Measurements from ENCODE around the gene GADD45GIP1. TPM values are rescaled to one million over a fixed set of nuclear protein-coding genes. Genes with fewer than 3 reads are reported as not detected.
"Not testable (repeated sequence)": the region's sequence is repeated elsewhere in the genome, so short reads cannot be mapped to it uniquely, and the experiment has no call there.

GADD45GIP1 gene
- total RNA-seq, 2 donors from 2014 or later = 13.1 to 17.5 TPM

DNA sequence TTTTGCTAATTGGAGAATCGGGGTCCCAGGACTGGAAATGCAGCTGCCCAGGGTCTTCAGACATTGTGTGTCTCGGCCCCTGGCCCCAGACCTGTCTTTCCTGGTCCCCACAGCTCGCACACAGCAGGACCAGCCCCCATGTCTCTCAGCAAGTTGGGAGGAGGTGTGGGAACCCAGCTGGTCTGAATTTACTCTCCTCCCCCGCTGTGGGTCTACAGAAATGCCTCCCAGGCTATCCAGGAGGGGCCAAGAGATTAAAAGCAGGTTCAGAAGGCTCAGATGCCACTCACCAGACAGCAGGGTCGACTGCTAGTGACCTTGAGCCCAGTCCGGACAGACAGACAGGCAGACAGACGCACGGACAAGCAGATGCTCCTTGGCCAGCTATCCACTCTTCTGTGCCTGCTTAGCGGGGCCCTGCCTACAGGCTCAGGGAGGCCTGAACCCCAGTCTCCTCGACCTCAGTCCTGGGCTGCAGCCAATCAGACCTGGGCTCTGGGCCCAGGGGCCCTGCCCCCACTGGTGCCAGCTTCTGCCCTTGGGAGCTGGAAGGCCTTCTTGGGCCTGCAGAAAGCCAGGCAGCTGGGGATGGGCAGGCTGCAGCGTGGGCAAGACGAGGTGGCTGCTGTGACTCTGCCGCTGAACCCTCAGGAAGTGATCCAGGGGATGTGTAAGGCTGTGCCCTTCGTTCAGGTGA is 12.4 kb upstream of the GADD45GIP1 start, which contains the start of gene DAND5:
Gene DAND5 (plus strand): TSS at position 285 of the 697 bp plus-strand sequence. CDS start 85 bp downstream, at position 370.
- intact Hi-C loops (cut with DNase I, micrococcal nuclease) = loop anchor here in 1 of 2 donors (10.0 kb wide), 1 partner anchor 85 kb away; the partner anchor contains the start of genes DNASE2 and KLF1
- ATAC-seq = no peak
- peak; percentile 11 to 53 for DNase-seq

GRCh38 chr19:12967907-12968306 is 10.9 kb upstream of the GADD45GIP1 start:
- intact Hi-C loops (cut with DNase I, micrococcal nuclease) = loop anchor here in 1 of 2 donors (10.0 kb wide), 1 partner anchor 83 kb away; the partner anchor contains the start of genes DNASE2 and KLF1
- ATAC-seq (no peak), DNase-seq (no peak)

- intact Hi-C loops (cut with DNase I, micrococcal nuclease) = loop anchor here in 1 of 2 donors (10.0 kb wide), 1 partner anchor 81 kb away; the partner anchor contains the start of genes DNASE2 and KLF1
- ATAC-seq (no peak), DNase-seq (no peak)
Measured at GRCh38 chr19:12965812-12966135, 8.8 kb upstream of the GADD45GIP1 start.

- intact Hi-C loops (cut with DNase I, micrococcal nuclease) = loop anchor here in 1 of 2 donors (10.0 kb wide), 1 partner anchor 80 kb away; the partner anchor contains the start of genes DNASE2 and KLF1
Measured at GRCh38 chr19:12965017-12965811, 8.2 kb upstream of the GADD45GIP1 start.

GRCh38 chr19:12959481-12959880 is 2.5 kb upstream of the GADD45GIP1 start:
- intact Hi-C loops (cut with DNase I, micrococcal nuclease) = no loop called here
- DNase-seq (no peak), ATAC-seq (no peak)

More at GRCh38 chr19:12965017-12965811, 8.2 kb upstream of the GADD45GIP1 start:
- DNase-seq = peak; percentile 71 to 86
- peak; percentile 94 for ATAC-seq

GRCh38 chr19:12957389-12957952 is 448 bp upstream of the GADD45GIP1 start:
- ATAC-seq (peak; percentile 34), DNase-seq (peak in 1 of 2 donors; percentile 43)
- intact Hi-C loops (cut with DNase I, micrococcal nuclease) = not testable (repeated sequence)

- intact Hi-C loops (cut with DNase I, micrococcal nuclease) = no loop called here
- no peak for DNase-seq
- no peak for ATAC-seq
Measured at GRCh38 chr19:12955996-12956395, 1.0 kb downstream of the GADD45GIP1 start.

GRCh38 chr19:12955575-12955974 is 1.4 kb downstream of the GADD45GIP1 start:
- ATAC-seq = not testable (repeated sequence)

GRCh38 chr19:12954612-12954962 is 2.4 kb downstream of the GADD45GIP1 start:
- intact Hi-C loops (cut with DNase I, micrococcal nuclease) = no loop called here
- DNase-seq (no peak), ATAC-seq (peak; percentile 58)

More at GRCh38 chr19:12955575-12955974, 1.4 kb downstream of the GADD45GIP1 start:
- intact Hi-C loops (cut with DNase I, micrococcal nuclease); DNase-seq: not testable (repeated sequence)

DNA sequence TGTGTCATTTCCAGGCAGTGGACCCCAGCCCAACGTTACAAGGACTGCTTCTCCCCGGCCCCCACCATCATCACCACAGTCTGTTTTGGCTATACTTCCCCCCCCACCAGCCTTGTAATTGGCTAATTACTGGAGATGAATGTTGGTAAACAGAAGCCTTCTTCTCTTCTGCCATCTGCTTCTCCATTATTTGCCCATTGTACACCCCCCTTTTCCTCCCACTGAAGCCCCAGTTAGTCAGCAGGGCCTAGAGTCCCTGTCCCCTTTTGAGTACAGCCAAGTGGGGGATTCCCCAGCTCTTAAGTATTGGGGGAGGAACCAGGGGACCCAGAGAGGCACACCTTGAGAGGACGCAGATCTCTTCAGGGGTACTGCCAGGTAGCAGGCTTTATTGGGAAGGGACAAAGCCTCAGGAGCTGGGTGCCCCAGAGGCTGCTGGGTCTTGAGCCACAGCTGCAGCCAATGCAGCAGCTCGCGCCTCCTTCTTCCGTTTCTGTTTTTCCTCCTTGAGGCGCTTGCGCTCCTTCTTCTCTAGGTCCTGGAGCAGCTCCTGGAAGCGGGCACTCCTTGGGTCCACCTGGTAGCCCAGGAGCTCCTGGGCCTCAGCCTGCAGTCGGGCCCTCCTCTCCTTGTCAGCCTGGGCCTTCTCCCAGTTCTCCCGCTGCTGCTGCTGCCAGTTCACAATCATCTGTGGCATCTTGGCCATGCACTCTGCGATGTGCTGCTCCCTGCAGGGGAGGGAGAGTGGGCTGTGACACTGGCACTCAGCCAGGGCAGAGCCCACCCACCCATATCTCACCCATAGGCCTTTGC is 3.0 kb downstream of the GADD45GIP1 start:
- ATAC-seq (no peak), DNase-seq (no peak)
- intact Hi-C loops (cut with DNase I, micrococcal nuclease) = no loop called here

DNA sequence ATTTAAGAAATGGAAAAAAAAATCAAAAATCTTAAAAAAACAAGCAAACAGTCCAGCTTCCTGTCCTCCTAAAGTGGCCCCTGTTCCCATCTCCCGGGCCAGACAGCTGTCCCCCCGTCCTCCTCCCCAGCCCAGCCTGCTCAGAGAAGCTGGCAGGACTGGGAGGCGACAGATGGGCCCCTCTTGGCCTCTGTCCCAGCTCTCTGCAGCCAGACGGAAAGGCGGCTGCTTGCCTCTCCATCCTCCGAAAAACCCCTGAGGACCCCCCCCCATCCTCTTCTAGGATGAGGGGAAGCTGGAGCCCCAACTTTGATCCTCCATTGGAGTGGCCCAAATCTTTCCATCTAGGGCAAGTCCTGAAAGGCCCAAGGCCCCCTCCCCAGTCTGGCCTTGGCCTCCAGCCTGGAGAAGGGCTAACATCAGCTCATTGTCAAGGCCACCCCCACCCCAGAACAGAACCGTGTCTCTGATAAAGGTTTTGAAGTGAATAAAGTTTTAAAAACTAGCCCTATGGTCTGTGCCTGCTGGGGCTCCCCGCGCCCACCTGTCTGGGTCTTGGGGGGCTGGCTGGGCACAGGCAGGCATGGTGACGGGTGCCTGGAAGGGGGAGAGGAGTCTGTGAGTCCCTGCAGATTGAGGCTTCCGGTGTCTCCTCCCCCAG is 3.8 kb downstream of the GADD45GIP1 start:
- no peak for DNase-seq
- intact Hi-C loops (cut with DNase I, micrococcal nuclease) = no loop called here
- no peak for ATAC-seq

DNA sequence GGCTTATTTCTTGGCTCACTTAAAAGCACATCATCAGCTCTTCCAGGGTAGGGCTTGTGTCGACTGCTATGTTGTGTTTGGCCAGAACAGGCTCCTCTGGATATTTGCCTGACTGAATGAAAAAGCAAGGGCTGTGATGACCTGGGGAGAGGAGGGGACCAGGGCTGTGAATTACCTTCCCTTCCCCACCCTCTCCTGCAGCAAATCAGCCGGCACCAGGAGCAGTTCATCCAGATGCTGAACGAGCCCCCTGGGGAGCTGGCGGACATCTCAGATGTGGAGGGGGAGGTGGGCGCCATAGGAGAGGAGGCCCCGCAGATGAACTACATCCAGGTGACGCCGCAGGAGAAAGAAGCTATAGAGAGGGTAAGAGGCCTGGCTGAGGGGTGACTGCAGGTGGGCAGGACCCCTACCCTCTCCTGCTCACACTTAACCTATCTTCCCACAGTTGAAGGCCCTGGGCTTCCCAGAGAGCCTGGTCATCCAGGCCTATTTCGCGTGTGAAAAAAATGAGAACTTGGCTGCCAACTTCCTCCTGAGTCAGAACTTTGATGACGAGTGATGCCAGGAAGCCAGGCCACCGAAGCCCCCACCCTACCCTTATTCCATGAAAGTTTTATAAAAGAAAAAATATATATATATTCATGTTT is 4.4 kb downstream of the GADD45GIP1 start:
- no peak for DNase-seq
- no peak for ATAC-seq
- intact Hi-C loops (cut with DNase I, micrococcal nuclease) = no loop called here

DNA sequence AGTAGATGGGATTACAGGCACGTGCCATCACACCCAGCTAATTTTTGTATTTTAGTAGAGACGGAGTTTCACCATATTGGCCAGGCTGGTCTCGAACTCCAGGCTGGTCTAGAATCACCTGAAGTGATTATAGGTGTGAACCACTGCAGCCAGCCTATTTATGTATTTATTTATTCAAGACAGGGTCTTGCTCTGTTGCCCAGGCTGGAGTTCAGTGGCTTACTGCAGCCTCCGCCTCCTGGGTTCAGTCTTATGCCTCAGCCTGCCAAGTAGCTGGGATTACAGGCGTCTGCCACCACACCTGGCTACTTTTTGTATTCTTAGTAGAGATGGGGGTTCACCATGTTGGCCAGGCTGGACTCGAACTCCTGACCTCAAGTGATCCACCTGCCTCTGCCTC is 5.0 kb downstream of the GADD45GIP1 start:
- intact Hi-C loops (cut with DNase I, micrococcal nuclease); ATAC-seq; DNase-seq: not testable (repeated sequence)

- no peak for DNase-seq
- no peak for ATAC-seq
- intact Hi-C loops (cut with DNase I, micrococcal nuclease) = no loop called here
Measured at GRCh38 chr19:12949363-12950283, 7.4 kb downstream of the GADD45GIP1 start.

DNA sequence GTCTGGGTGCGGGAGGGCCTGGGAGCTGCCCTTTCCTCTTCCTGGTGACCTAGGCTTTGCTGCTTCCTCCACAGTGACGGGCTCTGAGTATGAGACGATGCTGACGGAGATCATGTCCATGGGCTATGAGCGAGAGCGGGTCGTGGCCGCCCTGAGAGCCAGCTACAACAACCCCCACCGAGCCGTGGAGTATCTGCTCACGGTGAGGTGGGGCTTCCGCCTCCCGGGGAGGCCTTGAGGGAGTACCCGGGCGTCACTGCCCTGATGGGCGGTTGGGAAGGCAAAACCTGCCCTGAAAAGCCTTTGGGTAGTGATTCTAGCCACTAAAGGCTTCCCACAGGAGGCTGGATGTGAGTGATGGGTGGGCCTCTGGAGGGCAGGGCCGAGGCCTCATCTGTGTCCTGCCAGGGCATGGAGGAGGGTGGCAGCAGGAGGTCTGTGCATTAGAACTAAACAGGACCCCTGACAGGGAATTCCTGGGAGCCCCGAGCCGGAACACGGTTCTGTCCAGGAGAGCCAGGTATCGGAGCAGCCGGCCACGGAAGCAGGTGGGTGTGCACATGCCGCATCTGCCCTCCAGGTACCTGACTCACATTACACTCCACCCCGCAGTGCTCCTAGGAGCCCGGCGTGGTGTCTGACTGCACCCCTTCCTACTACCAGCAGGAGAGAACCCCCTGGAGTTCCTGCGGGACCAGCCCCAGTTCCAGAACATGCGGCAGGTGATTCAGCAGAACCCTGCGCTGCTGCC is 8.2 kb downstream of the GADD45GIP1 start:
- intact Hi-C loops (cut with DNase I, micrococcal nuclease) = no loop called here
- no peak for DNase-seq
- no peak for ATAC-seq
